Psoas muscle (tissue), 8 donors: Measurements from ENCODE around the gene EHMT1. TPM values are rescaled to one million over a fixed set of nuclear protein-coding genes. Genes with fewer than 3 reads are reported as not detected.

Experiments
- ATAC-seq, 4 donors: fragments of 200-7000 bp; cut with Tn5 transposase; one replicate each; pipeline ENCODE4 v1.9.1; 2020; ENCODE audit warnings: moderate library complexity in 3 of 4, mild to moderate bottlenecking in 2 of 4
- DNase-seq, 2 donors: peaks; one replicate each; pipeline ENCODE4 v3.0.0-alpha.2; 2020
- H3K27ac ChIP-seq: fragments of 200-600 bp; one replicate; pipeline ENCODE4 v1.8.0; 2022
- H3K27me3 ChIP-seq, 3 donors: fragments of 200-600 bp in 1 of 3; one replicate each; pipeline versions ENCODE4 v1.6.1 to v1.8.0; 2013 to 2022; ENCODE audit warnings: low read length in 2 of 3, mild to moderate bottlenecking in 2 of 3, moderate library complexity in 1 of 3; ENCODE audit not compliant: insufficient read depth in 3 of 3
- H3K36me3 ChIP-seq, 2 donors: fragments of 200-600 bp in 1 of 2; one replicate each; pipeline versions ENCODE4 v1.6.1 to v1.8.0; 2013 to 2022; ENCODE audit warnings: low read depth in 1 of 2, mild to moderate bottlenecking in 1 of 2, moderate library complexity in 1 of 2; ENCODE audit not compliant: insufficient read depth in 1 of 2
- H3K4me1 ChIP-seq: fragments of 200-600 bp; one replicate; pipeline ENCODE4 v1.8.0; 2022
- H3K4me3 ChIP-seq: fragments of 200-600 bp; one replicate; pipeline ENCODE4 v1.8.0; 2022; ENCODE audit warnings: mild to moderate bottlenecking
- H3K9me3 ChIP-seq: fragments of 200-600 bp; one replicate; pipeline ENCODE4 v1.8.0; 2022
- CTCF ChIP-seq: fragments of 200-600 bp; IDR thresholded peaks from one replicate; pipeline ENCODE4 v1.8.0; 2022; ENCODE audit warnings: antibody characterized with exemption
- WGBS, 3 donors: extraction: QIAGEN DNeasy Blood & Tissue Kit; methylation state at CpG; one replicate each; pipeline versions ENCODE4 v1.1.6 to v1.1.7; 2013; 5-methylcytosine and 5-hydroxymethylcytosine counted together
- intact Hi-C, 2 donors: fragments of 100-400 bp; cut with DNase I; formaldehyde crosslinking; loops; one replicate each; pipeline versions ENCODE4 v1.11.0 to v1.14.2; 2022
- polyA plus RNA-seq, 3 donors: library from polyadenylated mRNA; stranded (reverse); fragments of 200-250 nt; gene quantifications; one replicate each; pipeline ENCODE4 v1.2.3, GENCODE V29; 2013
- total RNA-seq, 4 donors: library from RNA; stranded (reverse); fragmentation: NEBNext Ultra II Directional in 2 of 4; extraction: Animal tissue kit (Norgen Biotek cat#: 25700) in 2 of 4; gene quantifications; one replicate each; pipeline versions ENCODE4 v1.2.1 to v1.2.4, GENCODE V29; 2021 to 2023
- donor health status: healthy with polysubstance abuse.
- donor health status: DM: no; HTN: no; CAD: no; lungs with moderate emphysema.
- donor health status: Bipolar disorder and iron deficiency.
- donor health status: healthy.
- donor health status: DM: yes; HTN: yes; CAD: no.
- donor health status: DM: no; HTN: no; CAD: no.
- donor health status: DM: no; HTN: no; CAD: no.
- donor health status: DM: yes; HTN: yes; CAD: no.

EHMT1 gene
- total and polyA plus RNA-seq, 7 donors = 29.0 to 49.6 (median 31.2) TPM

- TF ChIP-seq CTCF = no peak
- no peak overlapping the region for H3K27ac ChIP-seq
- peak in 3 of 4 donors; percentile 67 to 70 (median 67) for ATAC-seq
- H3K27me3 ChIP-seq = no peaks in the 10 kb centered on the region
- WGBS, 3 donors = 78 to 80% (median 78%) methylated on average over 30 of the region's 30 CpGs
- H3K4me1 ChIP-seq = no peaks in the 10 kb centered on the region
- H3K36me3 ChIP-seq = peaks cover 6 to 58% of the 10 kb centered on the region in 2 donors
- H3K4me3 ChIP-seq = no peak overlapping the region
- H3K9me3 ChIP-seq = no peaks in the 10 kb centered on the region
- no peak for DNase-seq
- intact Hi-C loops = no loop called here
These were observed 192.6 kb downstream of the EHMT1 start for GRCh38 chr9:137811283-137811870.

- Histone ChIP-seq H3K4me3 (no peak overlapping the region), H3K4me1 (no peaks in the 10 kb centered on the region), H3K27me3 (no peaks in the 10 kb centered on the region), H3K9me3 (no peaks in the 10 kb centered on the region), H3K36me3 (peaks cover 6 to 69% of the 10 kb centered on the region in 2 donors), H3K27ac (no peak overlapping the region)
- intact Hi-C loops = no loop called here
- no peak for ATAC-seq
- 90 to 95% (median 94%) methylated on average over 9 of the region's 9 CpGs for WGBS, 3 donors
- TF ChIP-seq CTCF = no peak
- DNase-seq = no peak
These were observed 193.7 kb downstream of the EHMT1 start for GRCh38 chr9:137812356-137813023.

GRCh38 chr9:137813167-137813566 lies 194.4 kb downstream of the EHMT1 start:
- no peak for ATAC-seq
- Histone ChIP-seq H3K9me3 (no peaks in the 10 kb centered on the region), H3K4me1 (no peaks in the 10 kb centered on the region), H3K27ac (no peak overlapping the region), H3K27me3 (no peaks in the 10 kb centered on the region), H3K36me3 (peaks cover 8 to 72% of the 10 kb centered on the region in 2 donors), H3K4me3 (no peak overlapping the region)
- 93 to 95% (median 93%) methylated on average over 19 of the region's 19 CpGs for WGBS, 3 donors
- TF ChIP-seq CTCF = no peak
- intact Hi-C loops = no loop called here
- no peak for DNase-seq

- Histone ChIP-seq H3K4me1 (no peaks in the 10 kb centered on the region), H3K9me3 (no peaks in the 10 kb centered on the region), H3K4me3 (no peak overlapping the region), H3K27ac (no peak overlapping the region), H3K36me3 (peaks cover 9 to 72% of the 10 kb centered on the region in 2 donors), H3K27me3 (no peaks in the 10 kb centered on the region)
- ATAC-seq = no peak
- intact Hi-C loops = no loop called here
- TF ChIP-seq CTCF = no peak
- no peak for DNase-seq
- 92 to 93% (median 93%) methylated on average over 23 to 26 of the region's 26 CpGs for WGBS, 3 donors
These were observed 195.0 kb downstream of the EHMT1 start for GRCh38 chr9:137813651-137814415.
